Ovary (tissue), 3 donors: ENCODE results near the gene IL9R.

ENCODE experiments used
- EP300 ChIP-seq: sonication (generic); formaldehyde crosslinking; IDR thresholded peaks from one replicate; pipeline ENCODE4 v1.6.1; 2017; ENCODE audit warnings: antibody characterized with exemption
- POLR2A ChIP-seq: fragments of 450-650 bp; IDR thresholded peaks from one replicate; pipeline ENCODE4 v1.6.1; 2017; ENCODE audit warnings: antibody characterized with exemption, mild to moderate bottlenecking, moderate library complexity
- TF ChIP-seq, protein P1 (sequence below), 3 donors: fragments of 450-650 bp in 2 of 3; fragments of 200-600 bp in 1 of 3; IDR thresholded peaks; one replicate each; pipeline versions ENCODE4 v1.5.1 to v1.8.0; 2016 to 2022; ENCODE audit warnings: antibody characterized with exemption in 3 of 3, mild to moderate bottlenecking in 1 of 3
- donor health status: DM: no; HTN: no; CAD: no.

DNA sequence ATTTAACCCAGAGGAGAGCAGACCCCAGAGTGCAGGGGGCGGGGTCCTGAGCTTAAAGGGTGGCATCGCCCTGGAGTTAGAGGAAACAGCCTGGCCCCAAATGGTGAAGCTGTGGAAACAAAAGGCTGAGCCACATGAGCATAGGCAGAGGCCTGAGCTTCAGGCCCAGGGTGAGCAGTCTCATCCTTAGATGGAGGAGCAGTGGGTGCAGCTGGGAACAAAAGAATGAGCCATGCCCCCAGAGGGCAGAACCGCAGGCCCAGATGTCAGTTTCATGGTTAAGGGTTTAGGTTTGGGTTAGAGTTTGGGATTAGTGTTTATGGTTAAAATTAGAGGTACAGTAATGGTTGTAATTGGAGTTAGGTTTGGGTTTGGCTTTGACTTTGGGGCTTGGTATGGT is 44.4 kb upstream of the IL9R start:
- TF ChIP-seq POLR2A (no peak), EP300 (no peak)
- TF ChIP-seq, protein P1, sequence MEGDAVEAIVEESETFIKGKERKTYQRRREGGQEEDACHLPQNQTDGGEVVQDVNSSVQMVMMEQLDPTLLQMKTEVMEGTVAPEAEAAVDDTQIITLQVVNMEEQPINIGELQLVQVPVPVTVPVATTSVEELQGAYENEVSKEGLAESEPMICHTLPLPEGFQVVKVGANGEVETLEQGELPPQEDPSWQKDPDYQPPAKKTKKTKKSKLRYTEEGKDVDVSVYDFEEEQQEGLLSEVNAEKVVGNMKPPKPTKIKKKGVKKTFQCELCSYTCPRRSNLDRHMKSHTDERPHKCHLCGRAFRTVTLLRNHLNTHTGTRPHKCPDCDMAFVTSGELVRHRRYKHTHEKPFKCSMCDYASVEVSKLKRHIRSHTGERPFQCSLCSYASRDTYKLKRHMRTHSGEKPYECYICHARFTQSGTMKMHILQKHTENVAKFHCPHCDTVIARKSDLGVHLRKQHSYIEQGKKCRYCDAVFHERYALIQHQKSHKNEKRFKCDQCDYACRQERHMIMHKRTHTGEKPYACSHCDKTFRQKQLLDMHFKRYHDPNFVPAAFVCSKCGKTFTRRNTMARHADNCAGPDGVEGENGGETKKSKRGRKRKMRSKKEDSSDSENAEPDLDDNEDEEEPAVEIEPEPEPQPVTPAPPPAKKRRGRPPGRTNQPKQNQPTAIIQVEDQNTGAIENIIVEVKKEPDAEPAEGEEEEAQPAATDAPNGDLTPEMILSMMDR (IDR thresholded peaks at IDR 0.05): no peak
